CD4-positive, alpha-beta T cell (primary cell): ENCODE measurements around the gene BCCIP. TPM values are rescaled to one million over a fixed set of nuclear protein-coding genes. Genes with fewer than 3 reads are reported as not detected.

Experiments
- ATAC-seq: fragments of 200-7000 bp; cut with Tn5 transposase; one replicate; pipeline ENCODE4 v1.10.0; 2022; ENCODE audit warnings: mild to moderate bottlenecking; ENCODE audit not compliant: poor library complexity
- CTCF ChIA-PET: fragments of 350-600 bp; sonication (Branson Sonifier 250); formaldehyde crosslinking; loops from one replicate; lab custom pipeline; 2021; ENCODE audit warnings: antibody characterized with exemption, inconsistent platforms; lab: Charles Lee
- POLR2A ChIA-PET: fragments of 350-600 bp; sonication (Branson Sonifier 250); formaldehyde crosslinking; loops from one replicate; lab custom pipeline; 2021; ENCODE audit warnings: antibody characterized with exemption, inconsistent platforms; lab: Charles Lee
- DNase-seq, 14 experiments: peaks; one replicate each; pipeline ENCODE4 v3.0.0-alpha.2; 2013 to 2020; ENCODE audit warnings: mixed read lengths in 2 of 14
- H3K27ac ChIP-seq, 2 donors: one replicate each; pipeline versions ENCODE4 v1.5.1 to v1.7.0; 2013; ENCODE audit warnings: low read length in 2 of 2, low read depth in 1 of 2, mild to moderate bottlenecking in 1 of 2
- H3K27me3 ChIP-seq, 2 experiments: 1 replicate in 1 of 2; 2 replicates in 1 of 2; pipeline versions ENCODE4 v1.6.1 to v1.7.0; 2013; ENCODE audit warnings: low read length in 2 of 2, control low read depth in 1 of 2, mild to moderate bottlenecking in 1 of 2, moderate library complexity in 1 of 2; ENCODE audit not compliant: insufficient read depth in 2 of 2, control insufficient read depth in 1 of 2
- H3K36me3 ChIP-seq: one replicate; pipeline ENCODE4 v1.6.1; 2013; ENCODE audit warnings: low read length, control low read depth; ENCODE audit not compliant: insufficient read depth
- H3K4me1 ChIP-seq: one replicate; pipeline ENCODE4 v1.6.1; 2013; ENCODE audit warnings: low read length, control low read depth; ENCODE audit not compliant: insufficient read depth
- H3K4me3 ChIP-seq: one replicate; pipeline ENCODE4 v1.5.1; 2013; ENCODE audit warnings: mild to moderate bottlenecking, low read length, moderate library complexity
- H3K9me3 ChIP-seq, 2 experiments: 1 replicate in 1 of 2; 2 replicates in 1 of 2; pipeline versions ENCODE4 v1.6.1 to v1.7.0; 2013; ENCODE audit warnings: low read length in 2 of 2, mild to moderate bottlenecking in 2 of 2, control low read depth in 1 of 2, moderate library complexity in 1 of 2; ENCODE audit not compliant: control insufficient read depth in 1 of 2, insufficient read depth in 1 of 2
- H3K27ac Mint-ChIP-seq: one replicate; pipeline ENCODE4 v1.8.0; 2020; ENCODE audit warnings: mixed read lengths
- H3K27me3 Mint-ChIP-seq: one replicate; pipeline ENCODE4 v1.8.0; 2021; ENCODE audit warnings: mixed read lengths
- H3K36me3 Mint-ChIP-seq: one replicate; pipeline ENCODE4 v1.8.0; 2021; ENCODE audit warnings: low read depth, mixed read lengths
- H3K4me1 Mint-ChIP-seq: one replicate; pipeline ENCODE4 v1.8.0; 2021; ENCODE audit warnings: low read depth, mixed read lengths
- H3K4me3 Mint-ChIP-seq: one replicate; pipeline ENCODE4 v1.8.0; 2020; ENCODE audit warnings: mild to moderate bottlenecking, mixed read lengths
- H3K9me3 Mint-ChIP-seq: one replicate; pipeline ENCODE4 v1.8.0; 2020; ENCODE audit warnings: mixed read lengths
- intact Hi-C, 2 experiments: fragments of 100-400 bp; cut with DNase I in 1 of 2; cut with micrococcal nuclease in 1 of 2; formaldehyde crosslinking; loops; one replicate each; pipeline versions ENCODE4 v1.15.1 to v1.9.0; 2023 to 2025; cut with DNase I, micrococcal nuclease
- total RNA-seq, 174 experiments: library from RNA in 2 of 174; stranded (reverse) in 2 of 174; gene quantifications; one replicate each; pipeline ENCODE4 v1.2.3 and lab custom pipeline; 2021 to 2026
- TF ChIP-seq, protein P1 (sequence below): fragments of 200-600 bp; IDR thresholded peaks from one replicate; pipeline ENCODE4 v1.8.0; 2022; ENCODE audit warnings: antibody characterized with exemption, mild to moderate bottlenecking

The BCCIP gene
- total RNA-seq, 2 experiments from 2014 or later = 31.2 to 32.7 TPM

DNA sequence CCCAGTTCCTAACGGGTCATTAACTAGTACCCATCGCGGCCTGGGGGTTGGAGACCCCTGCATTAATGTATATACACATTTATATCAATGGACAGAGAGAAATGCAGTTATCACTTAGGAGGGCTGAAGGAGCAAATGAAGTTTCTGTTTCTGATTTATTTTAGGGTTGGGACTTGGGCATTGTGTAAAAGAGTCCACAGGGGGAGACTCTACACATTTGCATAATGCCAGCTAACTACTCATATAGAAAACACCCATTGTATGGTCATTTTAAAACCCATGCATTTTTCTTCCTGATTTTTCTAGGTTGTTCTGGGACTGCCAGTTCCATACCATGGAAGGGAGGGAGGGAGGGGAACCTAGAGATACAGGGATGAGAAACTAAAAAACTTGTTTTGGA, 23.5 kb downstream of the BCCIP start:
- intact Hi-C loops = no loop called here
- ATAC-seq = no peak
- Histone ChIP-seq H3K4me3 (no peak overlapping the region), H3K9me3 (no peaks in the 10 kb centered on the region), H3K4me1 (no peaks in the 10 kb centered on the region), H3K27me3 (no peaks in the 10 kb centered on the region), H3K27ac (no peak overlapping the region), H3K36me3 (peaks cover 18% of the 10 kb centered on the region)
- Mint-ChIP-seq H3K36me3 (peaks cover 47% of the 10 kb centered on the region), H3K4me3 (no peak overlapping the region), H3K27me3 (no peaks in the 10 kb centered on the region), H3K27ac (no peak overlapping the region), H3K9me3 (no peaks in the 10 kb centered on the region), H3K4me1 (no peaks in the 10 kb centered on the region)
- no peak for DNase-seq
- CTCF ChIA-PET = no interaction called here
- TF ChIP-seq, protein P1, sequence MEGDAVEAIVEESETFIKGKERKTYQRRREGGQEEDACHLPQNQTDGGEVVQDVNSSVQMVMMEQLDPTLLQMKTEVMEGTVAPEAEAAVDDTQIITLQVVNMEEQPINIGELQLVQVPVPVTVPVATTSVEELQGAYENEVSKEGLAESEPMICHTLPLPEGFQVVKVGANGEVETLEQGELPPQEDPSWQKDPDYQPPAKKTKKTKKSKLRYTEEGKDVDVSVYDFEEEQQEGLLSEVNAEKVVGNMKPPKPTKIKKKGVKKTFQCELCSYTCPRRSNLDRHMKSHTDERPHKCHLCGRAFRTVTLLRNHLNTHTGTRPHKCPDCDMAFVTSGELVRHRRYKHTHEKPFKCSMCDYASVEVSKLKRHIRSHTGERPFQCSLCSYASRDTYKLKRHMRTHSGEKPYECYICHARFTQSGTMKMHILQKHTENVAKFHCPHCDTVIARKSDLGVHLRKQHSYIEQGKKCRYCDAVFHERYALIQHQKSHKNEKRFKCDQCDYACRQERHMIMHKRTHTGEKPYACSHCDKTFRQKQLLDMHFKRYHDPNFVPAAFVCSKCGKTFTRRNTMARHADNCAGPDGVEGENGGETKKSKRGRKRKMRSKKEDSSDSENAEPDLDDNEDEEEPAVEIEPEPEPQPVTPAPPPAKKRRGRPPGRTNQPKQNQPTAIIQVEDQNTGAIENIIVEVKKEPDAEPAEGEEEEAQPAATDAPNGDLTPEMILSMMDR = no peak
- POLR2A ChIA-PET = interaction anchor here (0.6 kb wide), 1 partner anchor 1375 kb away, joined by 3 read pairs; no protein-coding TSS in a partner anchor

DNA sequence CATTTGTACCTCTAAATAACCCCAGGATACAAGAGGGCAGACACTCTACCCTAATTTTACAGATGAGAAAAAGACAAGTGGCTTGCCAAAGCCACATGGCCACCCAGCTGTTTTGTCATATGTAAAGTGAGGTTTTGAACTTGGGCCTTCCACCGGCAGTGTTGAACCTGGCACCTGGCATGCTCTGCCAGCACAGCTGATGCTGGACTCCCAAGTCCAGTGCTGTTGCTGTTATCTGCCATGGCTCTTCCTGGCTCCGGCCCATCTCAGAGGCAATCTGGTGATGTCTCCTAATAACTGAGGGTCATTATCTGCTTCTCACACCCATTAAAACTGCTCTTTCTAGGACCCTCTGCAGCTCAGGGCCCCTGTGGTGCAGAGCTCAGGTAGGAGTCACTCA, 25.0 kb downstream of the BCCIP start:
- ATAC-seq = no peak
- ChIA-PET CTCF (no interaction called here), POLR2A (no interaction called here)
- no peaks in the 10 kb centered on the region for H3K27me3 ChIP-seq
- DNase-seq = no peak
- no peak overlapping the region for H3K27ac ChIP-seq
- H3K36me3 Mint-ChIP-seq = peaks cover 54% of the 10 kb centered on the region
- no peak overlapping the region for H3K27ac Mint-ChIP-seq
- H3K4me3 ChIP-seq = no peak overlapping the region
- no peaks in the 10 kb centered on the region for H3K27me3 Mint-ChIP-seq
- H3K4me1 Mint-ChIP-seq = no peaks in the 10 kb centered on the region
- peaks cover 25% of the 10 kb centered on the region for H3K36me3 ChIP-seq
- TF ChIP-seq, protein P1 = no peak
- no peaks in the 10 kb centered on the region for H3K9me3 Mint-ChIP-seq
- no peak overlapping the region for H3K4me3 Mint-ChIP-seq
- intact Hi-C loops = no loop called here
- no peaks in the 10 kb centered on the region for H3K4me1 ChIP-seq
- H3K9me3 ChIP-seq = no peaks in the 10 kb centered on the region

DNA sequence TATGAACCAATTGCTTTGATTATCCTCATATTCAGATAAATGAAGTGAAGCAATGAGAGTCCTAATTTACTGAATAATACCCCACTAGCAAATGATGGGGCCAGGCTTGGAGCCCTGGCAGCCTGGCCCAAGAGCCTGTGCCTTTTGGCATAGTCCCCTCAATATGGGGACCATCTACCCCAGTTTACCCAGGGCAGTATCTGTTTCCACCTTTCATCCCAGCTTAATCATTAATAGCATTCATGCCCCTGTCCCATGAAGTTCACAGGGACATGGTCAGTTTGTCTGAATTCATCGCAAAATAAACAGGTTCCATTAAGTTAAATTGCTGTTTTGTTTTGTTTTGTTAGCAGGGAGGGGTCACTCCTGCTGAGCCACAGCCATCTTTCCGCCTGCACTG, 25.5 kb downstream of the BCCIP start:
- DNase-seq = no peak
- Histone ChIP-seq H3K4me3 (no peak overlapping the region), H3K4me1 (no peaks in the 10 kb centered on the region), H3K36me3 (peaks cover 25% of the 10 kb centered on the region), H3K27ac (no peak overlapping the region), H3K9me3 (no peaks in the 10 kb centered on the region), H3K27me3 (no peaks in the 10 kb centered on the region)
- no peak overlapping the region for H3K4me3 Mint-ChIP-seq
- H3K27ac Mint-ChIP-seq = no peak overlapping the region
- ATAC-seq = no peak
- H3K36me3 Mint-ChIP-seq = peaks cover 53% of the 10 kb centered on the region
- H3K9me3 Mint-ChIP-seq = no peaks in the 10 kb centered on the region
- POLR2A ChIA-PET = no interaction called here
- intact Hi-C loops = no loop called here
- TF ChIP-seq, protein P1 = no peak
- CTCF ChIA-PET = no interaction called here
- no peaks in the 10 kb centered on the region for H3K27me3 Mint-ChIP-seq
- no peaks in the 10 kb centered on the region for H3K4me1 Mint-ChIP-seq
